NCI-H2227 treated with DMSO at 0.1 percent for 48 hours (cell line): ENCODE measurements around the gene ELMOD1.

Source experiments
- DNase-seq: peaks from one replicate; lab custom pipeline; 2025; lab: John Stamatoyannopoulos, UW

ELMOD1 gene

GRCh38 chr11:107688322-107688918 lies 97.5 kb downstream of the ELMOD1 start:
- no peak for DNase-seq

DNA sequence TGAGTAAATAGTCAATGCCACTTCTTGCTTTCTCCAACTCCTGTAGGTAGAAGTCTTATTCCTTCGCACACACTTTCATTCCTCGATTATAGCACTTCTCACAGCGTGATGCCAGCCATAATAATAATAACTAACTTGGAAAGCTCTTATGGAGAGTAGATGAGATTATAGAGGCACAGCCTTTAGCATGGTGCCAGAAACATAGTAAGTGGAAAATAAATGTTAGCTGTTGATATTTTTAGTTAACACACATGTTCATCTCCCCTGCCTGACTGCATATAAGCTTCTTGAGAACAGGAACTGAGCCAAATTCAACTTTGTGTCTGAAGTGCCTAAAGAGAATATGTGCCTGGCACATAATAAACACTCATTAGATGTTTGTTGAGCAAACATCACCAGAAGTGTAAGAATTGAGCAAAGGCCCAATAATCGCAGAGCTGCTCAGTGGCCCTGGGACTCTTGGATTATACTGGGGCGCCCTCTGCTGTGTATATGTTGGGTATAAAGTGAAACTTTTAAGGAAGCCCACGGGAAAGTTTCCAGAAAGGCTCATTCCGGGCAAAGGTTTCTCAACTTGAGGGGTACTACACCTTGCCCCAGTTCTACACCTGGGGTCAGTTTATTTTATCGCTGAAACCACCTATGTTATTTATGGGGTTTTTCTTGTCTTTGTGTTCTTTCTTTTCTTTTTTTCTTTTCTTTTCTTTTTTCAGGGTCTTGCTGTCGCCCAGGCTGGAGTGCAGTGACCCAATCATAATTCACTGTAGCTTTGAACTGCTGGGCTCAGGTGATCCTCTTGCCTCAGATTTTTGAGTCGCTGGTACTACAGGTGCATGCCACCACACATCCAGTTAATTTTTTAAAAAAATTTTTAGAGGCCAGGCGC lies 98.6 kb downstream of the ELMOD1 start:
- DNase-seq: peak; percentile 57

DNA sequence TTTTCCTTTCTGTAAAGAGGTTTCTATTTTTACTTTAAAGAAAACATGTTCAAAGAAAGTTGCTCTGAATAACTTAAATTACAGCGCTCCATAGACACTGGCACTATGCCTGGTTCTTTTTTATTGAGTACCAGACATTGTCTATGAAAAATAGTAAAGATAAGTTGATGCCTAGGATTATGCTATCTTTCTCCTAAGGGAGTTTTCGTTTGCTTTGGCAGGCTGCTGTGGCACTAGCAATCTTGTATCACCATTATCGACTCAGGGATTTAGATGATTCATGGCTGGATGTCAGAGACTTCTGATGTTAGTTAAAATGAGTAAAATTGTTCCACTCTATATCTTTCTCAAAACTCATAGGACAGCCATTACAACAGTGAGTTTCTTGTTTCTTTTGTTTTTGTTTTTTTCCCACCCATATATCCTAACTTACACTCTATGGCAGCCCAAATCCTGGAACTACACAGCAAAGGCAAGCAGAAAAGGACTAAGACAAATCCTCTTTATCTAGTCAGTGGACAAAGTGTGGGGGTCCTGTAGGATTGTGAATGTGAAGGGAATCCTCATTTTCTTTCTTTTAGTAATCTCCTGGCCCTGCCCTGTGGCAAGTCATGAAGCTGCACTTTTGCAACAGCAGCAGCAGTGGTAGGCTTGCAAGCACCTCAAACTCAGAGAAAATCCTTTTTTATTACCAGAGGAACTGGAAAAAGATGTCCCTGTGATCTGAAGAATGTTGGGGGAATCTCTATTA lies 100.2 kb downstream of the ELMOD1 start:
- DNase-seq: no peak

GRCh38 chr11:107695446-107695845 lies 104.5 kb downstream of the ELMOD1 start:
- no peak for DNase-seq

GRCh38 chr11:107696140-107696539 lies 105.2 kb downstream of the ELMOD1 start:
- no peak for DNase-seq

DNA sequence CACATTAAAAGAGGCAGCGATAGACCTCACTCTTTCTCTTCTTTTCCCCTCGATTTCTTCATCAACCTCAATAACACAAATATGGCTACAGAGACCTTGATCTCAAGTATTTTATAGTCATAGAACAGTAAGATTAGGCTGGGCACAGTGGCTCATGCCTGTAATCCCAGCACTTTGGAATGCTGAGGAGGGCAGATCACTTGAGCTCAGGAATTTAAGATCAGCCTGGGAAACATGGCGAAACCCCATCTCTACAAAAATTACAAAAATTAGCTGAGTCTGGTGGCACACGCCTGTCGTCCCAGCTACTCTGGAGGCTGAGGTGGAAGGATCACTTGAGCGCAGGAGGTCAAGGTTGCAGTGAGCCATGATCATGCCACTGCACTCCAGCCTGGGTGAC lies 106.3 kb downstream of the ELMOD1 start:
- DNase-seq: no peak

- no peak for DNase-seq
Observed at GRCh38 chr11:107699371-107700285, 108.7 kb downstream of the ELMOD1 start.

GRCh38 chr11:107702109-107702660 lies 111.2 kb downstream of the ELMOD1 start:
- no peak for DNase-seq

DNA sequence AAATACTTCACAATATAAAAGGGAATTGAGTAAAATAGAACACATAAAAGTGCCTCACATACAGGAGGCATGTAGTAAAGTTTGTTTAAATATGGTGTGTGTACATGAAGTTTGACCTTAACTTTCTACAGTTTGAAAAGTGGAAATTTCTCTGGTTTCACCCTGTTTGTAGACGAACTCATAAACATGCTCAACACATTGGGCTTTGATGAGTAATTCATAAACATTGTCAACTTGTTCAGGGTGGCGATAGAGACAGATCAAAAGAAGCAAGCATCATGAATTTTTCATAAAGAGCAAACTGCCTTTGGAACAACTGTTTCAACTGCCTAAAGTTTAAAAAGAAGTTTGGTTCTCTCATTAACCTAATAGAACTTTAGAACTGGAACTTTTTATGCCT lies 111.8 kb downstream of the ELMOD1 start:
- no peak for DNase-seq

DNA sequence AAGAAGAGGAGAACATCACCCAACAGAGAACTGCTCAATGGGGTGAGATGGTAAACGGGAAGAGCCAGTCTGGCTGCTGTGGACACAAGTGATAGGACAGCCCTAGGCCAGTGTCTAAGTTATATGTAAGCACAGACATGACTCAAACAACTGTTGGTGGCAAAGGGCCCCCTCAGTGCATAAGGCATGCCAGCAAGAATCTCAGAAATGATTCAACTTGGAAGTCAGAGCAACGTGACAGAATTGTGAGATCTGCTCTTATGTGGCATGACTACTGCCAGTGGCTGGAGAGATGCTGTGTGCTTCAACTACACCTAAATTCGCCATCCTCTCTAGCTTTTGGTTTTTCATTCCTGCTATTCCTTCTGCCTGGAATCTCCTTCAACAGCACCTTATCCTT lies 113.5 kb downstream of the ELMOD1 start:
- no peak for DNase-seq

GRCh38 chr11:107705027-107705426 lies 114.1 kb downstream of the ELMOD1 start:
- no peak for DNase-seq

DNA sequence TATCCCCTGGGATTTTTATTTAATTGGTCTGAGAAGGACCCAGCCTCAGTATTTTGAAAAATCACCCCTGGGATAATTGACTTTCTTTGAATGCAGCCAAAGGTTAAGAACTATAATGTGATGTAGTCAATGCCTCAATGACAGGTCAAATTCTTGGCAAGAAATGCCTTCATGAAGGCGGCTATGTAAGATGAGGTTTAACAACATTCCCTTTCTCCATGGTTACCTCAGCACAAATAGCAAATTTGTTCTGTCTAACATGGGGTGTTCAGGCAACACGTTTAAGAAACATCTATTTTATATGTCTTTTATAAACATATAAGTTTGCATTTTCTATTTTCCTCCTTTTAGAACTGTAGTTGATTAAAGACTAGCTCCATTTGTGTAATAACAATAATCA lies 115.6 kb downstream of the ELMOD1 start:
- DNase-seq: no peak

GRCh38 chr11:107707215-107707671 lies 116.3 kb downstream of the ELMOD1 start:
- no peak for DNase-seq

DNA sequence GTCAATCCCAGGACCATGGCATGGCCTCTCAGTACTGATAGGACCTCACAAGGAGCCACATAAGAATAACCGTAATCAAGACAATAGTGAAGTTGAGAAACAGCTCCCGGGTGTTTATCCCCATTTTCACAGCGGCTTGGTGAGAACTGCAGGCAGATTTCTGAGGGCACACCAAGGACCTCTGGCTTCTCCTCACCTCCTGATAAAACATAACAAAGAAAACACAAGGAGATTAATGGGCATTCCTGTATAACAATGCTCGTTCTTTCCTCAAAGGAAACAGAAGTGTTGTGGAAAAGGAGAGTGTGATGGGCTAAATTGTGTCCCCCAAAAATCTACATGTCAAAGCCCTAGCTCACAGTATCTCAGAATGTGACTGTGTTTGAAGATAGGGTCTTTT lies 116.9 kb downstream of the ELMOD1 start:
- no peak for DNase-seq

GRCh38 chr11:107708792-107709191 lies 117.8 kb downstream of the ELMOD1 start:
- no peak for DNase-seq

GRCh38 chr11:107710301-107710700 lies 119.4 kb downstream of the ELMOD1 start:
- no peak for DNase-seq

GRCh38 chr11:107711861-107712755 lies 121.2 kb downstream of the ELMOD1 start, which contains the start of gene SLN:
Gene SLN (minus strand): TSS chr11:107712056.
- no peak for DNase-seq

GRCh38 chr11:107713009-107713408 lies 122.1 kb downstream of the ELMOD1 start:
- DNase-seq: peak; percentile 69
